Measurements from ENCODE around the gene CEP170B. TPM values are rescaled to one million over a fixed set of nuclear protein-coding genes. Genes with fewer than 3 reads are reported as not detected.
A peak's percentile ranks its signal among the peaks of the same experiment; 100 is the strongest.

Gene CEP170B
- total RNA-seq, 1 donor from 2014 or later, result 28.9 TPM

DNA sequence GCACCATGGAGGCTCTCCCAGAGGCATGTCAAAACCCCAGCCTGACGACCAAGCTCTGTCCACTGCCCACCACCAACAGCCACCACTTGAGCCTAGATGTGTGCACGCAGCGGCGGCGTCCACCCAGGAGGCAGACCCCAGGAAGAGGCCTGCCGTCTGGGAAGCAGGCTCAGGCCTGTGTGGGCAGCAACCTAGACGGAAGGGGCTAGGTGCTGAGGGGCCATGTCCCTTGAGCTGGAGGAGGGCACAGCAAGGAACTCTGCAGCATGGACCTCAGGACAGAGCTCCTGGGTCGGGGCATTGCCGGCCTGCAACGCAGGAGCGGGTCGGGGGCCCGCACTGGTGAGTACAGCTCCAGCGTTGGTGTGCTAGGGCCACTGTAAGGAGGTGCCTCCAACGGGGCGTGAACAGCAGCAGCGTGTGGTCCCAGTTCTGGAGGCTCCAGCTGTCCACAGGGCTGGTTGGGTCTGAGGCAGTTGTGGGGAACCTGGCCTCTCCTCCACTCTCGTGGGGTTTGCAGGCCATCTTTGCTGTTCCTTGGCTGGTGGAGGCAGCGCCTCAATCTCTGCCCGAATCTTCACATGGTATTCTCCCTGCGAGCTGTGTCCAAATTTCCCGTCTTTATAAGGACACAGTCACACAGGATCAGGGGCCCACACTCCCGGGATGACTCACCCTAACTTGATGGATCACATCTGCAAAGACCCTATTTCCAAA lies 43.7 kb upstream of the CEP170B start:
- no peak overlapping the region for H3K4me3 ChIP-seq (ENCODE audit: low read depth, low read length)
- DNase-seq (ENCODE audit: low read depth), result no peak
- TF ChIP-seq, protein P1, sequence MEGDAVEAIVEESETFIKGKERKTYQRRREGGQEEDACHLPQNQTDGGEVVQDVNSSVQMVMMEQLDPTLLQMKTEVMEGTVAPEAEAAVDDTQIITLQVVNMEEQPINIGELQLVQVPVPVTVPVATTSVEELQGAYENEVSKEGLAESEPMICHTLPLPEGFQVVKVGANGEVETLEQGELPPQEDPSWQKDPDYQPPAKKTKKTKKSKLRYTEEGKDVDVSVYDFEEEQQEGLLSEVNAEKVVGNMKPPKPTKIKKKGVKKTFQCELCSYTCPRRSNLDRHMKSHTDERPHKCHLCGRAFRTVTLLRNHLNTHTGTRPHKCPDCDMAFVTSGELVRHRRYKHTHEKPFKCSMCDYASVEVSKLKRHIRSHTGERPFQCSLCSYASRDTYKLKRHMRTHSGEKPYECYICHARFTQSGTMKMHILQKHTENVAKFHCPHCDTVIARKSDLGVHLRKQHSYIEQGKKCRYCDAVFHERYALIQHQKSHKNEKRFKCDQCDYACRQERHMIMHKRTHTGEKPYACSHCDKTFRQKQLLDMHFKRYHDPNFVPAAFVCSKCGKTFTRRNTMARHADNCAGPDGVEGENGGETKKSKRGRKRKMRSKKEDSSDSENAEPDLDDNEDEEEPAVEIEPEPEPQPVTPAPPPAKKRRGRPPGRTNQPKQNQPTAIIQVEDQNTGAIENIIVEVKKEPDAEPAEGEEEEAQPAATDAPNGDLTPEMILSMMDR (conservative IDR thresholded peaks at IDR 0.05; ENCODE audit: low read depth, low read length), result no peak

- no peak for DNase-seq (ENCODE audit: low read depth)
- no peak overlapping the region for H3K4me3 ChIP-seq (ENCODE audit: low read depth, low read length)
- TF ChIP-seq, protein P1 (conservative IDR thresholded peaks at IDR 0.05; ENCODE audit: low read depth, low read length), result no peak
These were observed 43.0 kb upstream of the CEP170B start for GRCh38 chr14:104821971-104822608.

GRCh38 chr14:104822821-104823615 lies 42.0 kb upstream of the CEP170B start:
- TF ChIP-seq, protein P1 (conservative IDR thresholded peaks at IDR 0.05; ENCODE audit: low read depth, low read length), result no peak
- H3K4me3 ChIP-seq (ENCODE audit: low read depth, low read length), result no peak overlapping the region
- no peak for DNase-seq (ENCODE audit: low read depth)

GRCh38 chr14:104824353-104824997 lies 40.6 kb upstream of the CEP170B start:
- DNase-seq (ENCODE audit: low read depth), result no peak
- H3K4me3 ChIP-seq (ENCODE audit: low read depth, low read length), result no peak overlapping the region

DNA sequence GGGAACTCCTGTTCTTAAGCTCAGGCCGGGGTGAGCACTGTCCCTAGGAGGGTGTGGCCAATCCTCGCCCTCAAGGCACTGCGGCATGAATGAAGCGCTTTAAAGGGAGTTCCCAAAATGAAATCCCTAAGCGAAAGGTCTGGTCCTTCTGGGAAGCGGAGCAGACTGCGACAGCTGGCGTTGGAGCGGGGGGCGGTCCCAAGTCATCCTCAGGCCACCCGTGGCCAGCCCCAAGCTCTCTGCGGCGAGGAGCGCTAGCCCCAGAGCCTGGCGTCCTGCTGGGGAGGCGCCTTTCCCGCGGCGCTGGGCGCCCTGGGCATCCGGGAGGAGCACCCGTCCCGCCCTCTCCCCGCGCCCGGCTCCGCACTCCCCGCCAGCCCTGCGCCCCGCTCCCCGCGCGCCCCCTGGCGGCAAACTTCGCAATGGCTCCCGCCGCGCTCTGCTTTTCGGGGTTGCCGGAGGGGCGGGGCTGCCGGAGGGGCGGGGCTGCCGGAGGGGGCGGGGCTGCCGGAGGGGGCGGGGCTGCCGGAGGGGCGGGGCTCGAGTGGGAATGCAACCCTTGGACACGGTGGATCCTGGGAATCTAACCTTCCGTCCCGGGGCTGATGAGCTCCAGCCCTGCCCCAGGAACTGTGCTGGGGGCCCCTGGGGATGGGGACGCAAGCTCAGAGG lies 38.7 kb upstream of the CEP170B start:
- TF ChIP-seq, protein P1 (conservative IDR thresholded peaks at IDR 0.05; ENCODE audit: low read depth, low read length), result peak; percentile 59
- H3K4me3 ChIP-seq (ENCODE audit: low read depth, low read length), result peak overlapping the region; percentile 68
- no peak for DNase-seq (ENCODE audit: low read depth)

More at GRCh38 chr14:104824353-104824997, 40.6 kb upstream of the CEP170B start:
- TF ChIP-seq, protein P1 (conservative IDR thresholded peaks at IDR 0.05; ENCODE audit: low read depth, low read length), result no peak

DNA sequence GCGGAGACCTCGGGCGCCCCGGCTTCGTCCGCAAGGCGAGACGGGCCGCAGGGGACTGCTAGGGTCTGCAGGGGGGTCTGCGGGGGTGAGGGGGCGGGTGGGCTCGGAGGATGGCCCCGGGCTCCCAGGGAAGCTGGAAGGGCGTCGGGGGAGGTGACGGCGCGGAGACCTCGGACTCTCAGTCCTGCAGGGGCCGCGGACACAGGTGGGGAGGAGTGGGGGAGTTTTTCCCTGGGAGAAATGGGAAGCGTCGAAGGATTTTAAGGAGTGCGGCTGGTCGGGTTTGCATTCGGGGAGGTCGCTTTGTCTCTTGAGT lies 38.2 kb upstream of the CEP170B start:
- TF ChIP-seq, protein P1 (conservative IDR thresholded peaks at IDR 0.05; ENCODE audit: low read depth, low read length), result no peak
- no peak for DNase-seq (ENCODE audit: low read depth)
- peak overlapping the region; percentile 61 for H3K4me3 ChIP-seq (ENCODE audit: low read depth, low read length)

Measured in epithelial cell of proximal tubule (primary cell).